ENCODE data around the gene TBCK.
"Not testable (repeated sequence)": the region's sequence is repeated elsewhere in the genome, so short reads cannot be mapped to it uniquely, and the experiment has no call there.

Gene TBCK

GRCh38 chr4:106116025-106116424 is 200.0 kb downstream of the TBCK start:
- TF ChIP-seq POLR2AphosphoS5 (IDR thresholded peaks at IDR 0.05; ENCODE audit: low read depth, low read length) = no peak
- no peak for TF ChIP-seq POLR2A (IDR thresholded peaks at IDR 0.05; ENCODE audit: low read depth, low read length)
- TF ChIP-seq TAF1 (IDR thresholded peaks at IDR 0.05; ENCODE audit: low read depth, low read length) = no peak
- TF ChIP-seq PAX5 (IDR thresholded peaks at IDR 0.05; ENCODE audit: insufficient read depth, low read length, severe bottlenecking) = no peak
- TF ChIP-seq POU2F2 (IDR thresholded peaks at IDR 0.05; ENCODE audit: low read depth, low read length) = no peak
- TF ChIP-seq SPI1 (IDR thresholded peaks at IDR 0.05; ENCODE audit: low read depth, low read length) = no peak
- DNase-seq (ENCODE audit: insufficient read length, low spot score) = no peak
- no peak for FAIRE-seq

- FAIRE-seq (no peak), DNase-seq (ENCODE audit: insufficient read length, low spot score) (no peak)
- no peak for TF ChIP-seq PAX5 (IDR thresholded peaks at IDR 0.05; ENCODE audit: insufficient read depth, low read length, severe bottlenecking)
- TF ChIP-seq TAF1 (IDR thresholded peaks at IDR 0.05; ENCODE audit: low read depth, low read length) = no peak
- TF ChIP-seq POLR2A (IDR thresholded peaks at IDR 0.05; ENCODE audit: low read depth, low read length) = no peak
- TF ChIP-seq POU2F2 (IDR thresholded peaks at IDR 0.05; ENCODE audit: low read depth, low read length) = no peak
- no peak for TF ChIP-seq POLR2AphosphoS5 (IDR thresholded peaks at IDR 0.05; ENCODE audit: low read depth, low read length)
- TF ChIP-seq SPI1 (IDR thresholded peaks at IDR 0.05; ENCODE audit: low read depth, low read length) = no peak
Measured at GRCh38 chr4:106114270-106114669, 201.7 kb downstream of the TBCK start.

- not testable (repeated sequence) for DNase-seq (ENCODE audit: insufficient read length, low spot score); FAIRE-seq
Measured at GRCh38 chr4:106111778-106112469, 204.1 kb downstream of the TBCK start.

GRCh38 chr4:106109929-106110328 is 206.1 kb downstream of the TBCK start:
- DNase-seq (ENCODE audit: insufficient read length, low spot score) (no peak), FAIRE-seq (no peak)
- TF ChIP-seq POU2F2 (IDR thresholded peaks at IDR 0.05; ENCODE audit: low read depth, low read length) = no peak

GRCh38 chr4:106105697-106106096 is 210.3 kb downstream of the TBCK start:
- FAIRE-seq = no peak
- no peak for DNase-seq (ENCODE audit: insufficient read length, low spot score)
- no peak for TF ChIP-seq TAF1 (IDR thresholded peaks at IDR 0.05; ENCODE audit: low read depth, low read length)
- no peak for TF ChIP-seq POLR2AphosphoS5 (IDR thresholded peaks at IDR 0.05; ENCODE audit: low read depth, low read length)
- TF ChIP-seq POLR2A (IDR thresholded peaks at IDR 0.05; ENCODE audit: low read depth, low read length) = no peak
- no peak for TF ChIP-seq POU2F2 (IDR thresholded peaks at IDR 0.05; ENCODE audit: low read depth, low read length)
- TF ChIP-seq PAX5 (IDR thresholded peaks at IDR 0.05; ENCODE audit: insufficient read depth, low read length, severe bottlenecking) = no peak
- TF ChIP-seq SPI1 (IDR thresholded peaks at IDR 0.05; ENCODE audit: low read depth, low read length) = no peak

GRCh38 chr4:106104276-106104675 is 211.7 kb downstream of the TBCK start:
- TF ChIP-seq PAX5 (IDR thresholded peaks at IDR 0.05; ENCODE audit: insufficient read depth, low read length, severe bottlenecking) = no peak
- no peak for TF ChIP-seq SPI1 (IDR thresholded peaks at IDR 0.05; ENCODE audit: low read depth, low read length)
- no peak for TF ChIP-seq POU2F2 (IDR thresholded peaks at IDR 0.05; ENCODE audit: low read depth, low read length)
- TF ChIP-seq POLR2A (IDR thresholded peaks at IDR 0.05; ENCODE audit: low read depth, low read length) = no peak
- TF ChIP-seq TAF1 (IDR thresholded peaks at IDR 0.05; ENCODE audit: low read depth, low read length) = no peak
- no peak for TF ChIP-seq POLR2AphosphoS5 (IDR thresholded peaks at IDR 0.05; ENCODE audit: low read depth, low read length)
- no peak for DNase-seq (ENCODE audit: insufficient read length, low spot score)
- no peak for FAIRE-seq

GRCh38 chr4:106096454-106096853 is 219.6 kb downstream of the TBCK start:
- no peak for DNase-seq (ENCODE audit: insufficient read length, low spot score)
- TF ChIP-seq POLR2A (IDR thresholded peaks at IDR 0.05; ENCODE audit: low read depth, low read length) (no peak), PAX5 (IDR thresholded peaks at IDR 0.05; ENCODE audit: insufficient read depth, low read length, severe bottlenecking) (no peak), SPI1 (IDR thresholded peaks at IDR 0.05; ENCODE audit: low read depth, low read length) (no peak), POU2F2 (IDR thresholded peaks at IDR 0.05; ENCODE audit: low read depth, low read length) (no peak)
- no peak for FAIRE-seq

- no peak for DNase-seq (ENCODE audit: insufficient read length, low spot score)
- no peak for FAIRE-seq
- TF ChIP-seq POU2F2 (IDR thresholded peaks at IDR 0.05; ENCODE audit: low read depth, low read length) (no peak), SPI1 (IDR thresholded peaks at IDR 0.05; ENCODE audit: low read depth, low read length) (no peak), POLR2A (IDR thresholded peaks at IDR 0.05; ENCODE audit: low read depth, low read length) (no peak), TAF1 (IDR thresholded peaks at IDR 0.05; ENCODE audit: low read depth, low read length) (no peak), PAX5 (IDR thresholded peaks at IDR 0.05; ENCODE audit: insufficient read depth, low read length, severe bottlenecking) (no peak), POLR2AphosphoS5 (IDR thresholded peaks at IDR 0.05; ENCODE audit: low read depth, low read length) (no peak)
Measured at GRCh38 chr4:106095408-106095807, 220.6 kb downstream of the TBCK start.

- FAIRE-seq (no peak), DNase-seq (ENCODE audit: insufficient read length, low spot score) (no peak)
- no peak for TF ChIP-seq POLR2AphosphoS5 (IDR thresholded peaks at IDR 0.05; ENCODE audit: low read depth, low read length)
- TF ChIP-seq SPI1 (IDR thresholded peaks at IDR 0.05; ENCODE audit: low read depth, low read length) = no peak
- no peak for TF ChIP-seq POU2F2 (IDR thresholded peaks at IDR 0.05; ENCODE audit: low read depth, low read length)
- no peak for TF ChIP-seq POLR2A (IDR thresholded peaks at IDR 0.05; ENCODE audit: low read depth, low read length)
- TF ChIP-seq TAF1 (IDR thresholded peaks at IDR 0.05; ENCODE audit: low read depth, low read length) = no peak
- no peak for TF ChIP-seq PAX5 (IDR thresholded peaks at IDR 0.05; ENCODE audit: insufficient read depth, low read length, severe bottlenecking)
Measured at GRCh38 chr4:106092361-106093040, 223.5 kb downstream of the TBCK start.

GRCh38 chr4:106090826-106091225 is 225.2 kb downstream of the TBCK start:
- TF ChIP-seq TAF1 (IDR thresholded peaks at IDR 0.05; ENCODE audit: low read depth, low read length) (no peak), PAX5 (IDR thresholded peaks at IDR 0.05; ENCODE audit: insufficient read depth, low read length, severe bottlenecking) (no peak)
- no peak for FAIRE-seq
- DNase-seq (ENCODE audit: insufficient read length, low spot score) = no peak
